Ectodermal cell (in vitro differentiated cells): ENCODE data around the gene TCF3.

Experiments
- H3K27ac ChIP-seq: 2 replicates; pipeline ENCODE4 v1.7.0; 2013; ENCODE audit warnings: mild to moderate bottlenecking, low read depth, low read length; ENCODE audit not compliant: insufficient read depth, poor library complexity, severe bottlenecking
- H3K27me3 ChIP-seq: 2 replicates; pipeline ENCODE4 v1.7.0; 2013; ENCODE audit warnings: mild to moderate bottlenecking, low read length; ENCODE audit not compliant: insufficient read depth, control insufficient read depth, poor library complexity, severe bottlenecking
- H3K36me3 ChIP-seq: one replicate; pipeline ENCODE4 v1.7.0; 2013; ENCODE audit warnings: low read length; ENCODE audit not compliant: control insufficient read depth, insufficient read depth
- H3K4me1 ChIP-seq: one replicate; pipeline ENCODE4 v1.7.0; 2013; ENCODE audit warnings: low read length; ENCODE audit not compliant: control insufficient read depth, insufficient read depth
- H3K4me3 ChIP-seq: 2 replicates; pipeline ENCODE4 v1.7.0; 2013; ENCODE audit warnings: low read depth, low read length, control low read depth; ENCODE audit not compliant: insufficient read depth
- H3K9me3 ChIP-seq: 2 replicates; pipeline ENCODE4 v1.7.0; 2013; ENCODE audit warnings: mild to moderate bottlenecking, low read length, moderate library complexity; ENCODE audit not compliant: control insufficient read depth
- WGBS, 2 experiments: methylation state at CpG; one replicate each; pipeline ENCODE4 v1.1.7; 2013; ENCODE audit warnings: missing lambda C conversion rate in 2 of 2; 5-methylcytosine and 5-hydroxymethylcytosine counted together

The TCF3 gene

DNA sequence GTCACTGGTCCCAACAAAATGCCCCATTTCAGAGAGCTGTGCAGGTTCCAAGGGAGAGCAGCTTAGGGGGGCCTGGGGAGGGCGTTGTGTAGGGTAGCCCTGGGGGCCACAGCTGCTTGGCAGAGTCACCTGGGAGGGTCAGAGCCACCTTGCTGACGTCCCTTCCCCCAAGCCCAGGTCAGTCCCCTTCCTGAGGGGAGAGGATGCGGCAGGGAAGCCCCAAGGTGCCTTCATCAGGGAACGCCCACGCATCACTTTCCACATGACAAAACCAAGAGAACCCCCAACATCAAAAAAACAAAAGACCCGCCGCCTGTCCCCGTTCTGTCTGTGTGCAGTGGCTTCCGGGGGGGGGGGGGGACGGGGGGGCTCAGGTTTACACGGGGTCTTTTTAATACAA is 41.8 kb downstream of the TCF3 start:
- Histone ChIP-seq H3K27ac (no peak overlapping the region), H3K9me3 (no peaks in the 10 kb centered on the region), H3K4me3 (no peak overlapping the region), H3K27me3 (no peaks in the 10 kb centered on the region), H3K36me3 (peaks cover 44% of the 10 kb centered on the region), H3K4me1 (no peaks in the 10 kb centered on the region)
- WGBS, 2 experiments, result 84 to 93% methylated on average over 9 to 11 of the region's 11 CpGs

DNA sequence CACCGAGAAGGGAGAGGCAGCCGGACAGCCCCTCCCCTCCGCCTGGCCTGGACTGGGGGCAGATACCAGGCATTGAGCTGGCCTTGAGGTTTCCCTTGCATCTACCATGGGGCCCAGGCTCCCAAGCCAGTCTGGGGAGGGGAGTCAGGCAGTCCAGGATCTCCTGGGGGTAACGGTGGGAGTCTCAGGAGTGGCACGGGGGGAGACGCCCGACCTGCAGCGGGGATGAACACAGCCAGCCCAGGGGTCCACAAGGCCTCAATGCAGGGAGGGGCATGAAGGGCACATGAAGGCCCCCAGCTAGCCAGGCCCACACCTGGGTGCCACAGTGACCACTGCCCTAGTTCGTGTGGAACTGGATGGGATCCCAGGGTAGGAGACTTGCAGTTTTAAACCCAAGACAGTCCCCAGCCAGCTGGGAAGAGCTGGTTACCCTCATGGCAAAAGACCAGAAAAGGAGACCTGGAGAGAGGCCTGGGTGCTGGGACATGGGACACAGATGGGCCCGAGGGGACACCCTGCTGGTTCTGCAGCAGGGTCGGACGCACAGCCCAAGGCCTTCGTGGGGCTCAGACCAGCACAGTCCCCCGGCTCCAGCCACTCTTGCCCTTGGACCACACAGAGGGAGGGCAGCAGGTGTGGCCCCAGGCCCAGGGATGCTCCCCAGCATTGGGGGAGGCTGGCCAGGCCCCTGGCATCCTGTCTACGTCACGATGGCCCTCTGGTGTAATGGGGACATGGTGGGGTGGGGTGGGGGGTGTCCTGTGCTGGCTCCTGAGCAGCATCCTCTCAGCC is 42.5 kb downstream of the TCF3 start:
- Histone ChIP-seq H3K27ac (no peak overlapping the region), H3K27me3 (no peaks in the 10 kb centered on the region), H3K36me3 (peaks cover 37% of the 10 kb centered on the region), H3K4me3 (no peak overlapping the region), H3K9me3 (no peaks in the 10 kb centered on the region), H3K4me1 (no peaks in the 10 kb centered on the region)
- 95 to 96% methylated on average over 16 of the region's 16 CpGs for WGBS, 2 experiments

DNA sequence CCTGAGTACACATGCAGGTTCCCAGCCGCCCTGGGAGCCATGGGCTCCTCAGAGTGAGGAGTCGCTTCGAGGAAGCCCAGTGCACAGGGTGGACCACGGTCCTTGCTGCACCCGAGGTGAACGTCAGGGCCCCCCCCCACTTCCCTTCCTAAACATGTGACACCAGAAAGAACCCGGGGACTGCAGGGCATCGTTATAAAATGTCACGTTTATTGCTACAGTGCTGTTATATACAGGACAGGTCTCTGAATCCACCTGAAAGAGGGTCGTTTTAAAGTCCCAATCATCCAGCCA is 43.4 kb downstream of the TCF3 start:
- 90 to 92% methylated on average over 10 of the region's 10 CpGs for WGBS, 2 experiments
- H3K36me3 ChIP-seq, result peaks cover 29% of the 10 kb centered on the region
- no peak overlapping the region for H3K27ac ChIP-seq
- no peak overlapping the region for H3K4me3 ChIP-seq
- H3K27me3 ChIP-seq, result no peaks in the 10 kb centered on the region
- H3K9me3 ChIP-seq, result no peaks in the 10 kb centered on the region
- no peaks in the 10 kb centered on the region for H3K4me1 ChIP-seq

DNA sequence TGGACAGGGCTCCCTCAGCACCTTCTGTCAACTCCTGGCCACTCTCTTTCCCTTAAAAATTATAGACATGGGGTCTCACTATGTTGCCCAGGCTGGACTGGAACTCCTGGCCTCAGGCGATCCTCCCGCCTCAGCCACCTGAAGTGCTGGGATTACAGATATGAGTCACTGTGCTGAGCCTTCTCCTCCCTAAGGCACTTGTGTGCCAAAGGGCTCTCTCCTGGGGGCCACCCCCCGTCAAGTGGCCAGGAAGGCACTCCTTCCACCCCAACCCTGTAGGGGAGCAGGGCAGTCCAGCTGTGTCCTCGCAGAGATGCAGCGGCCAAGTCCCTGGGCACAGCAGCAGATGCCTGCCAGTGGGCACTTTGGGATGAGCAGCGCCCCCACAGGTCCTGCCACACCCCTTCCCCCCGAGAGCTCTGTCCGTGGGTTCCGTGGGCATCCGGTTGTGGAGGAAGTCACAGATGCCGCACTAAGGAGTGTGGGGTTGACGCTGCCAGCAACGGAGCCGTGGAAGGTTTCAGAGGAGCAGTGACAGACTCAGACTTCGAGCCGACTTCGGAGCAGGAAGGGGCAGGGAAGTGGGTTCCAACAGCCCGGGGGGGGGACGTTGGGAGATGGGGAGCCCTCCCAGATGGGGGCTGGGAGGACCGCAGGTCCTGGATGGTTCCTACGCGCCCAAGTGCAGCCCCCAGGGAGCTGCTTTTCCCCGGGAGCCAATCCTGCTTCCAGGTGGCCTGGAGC is 43.9 kb downstream of the TCF3 start:
- H3K9me3 ChIP-seq, result no peaks in the 10 kb centered on the region
- WGBS, 2 experiments, result 92 to 94% methylated on average over 23 of the region's 23 CpGs
- H3K36me3 ChIP-seq, result peaks cover 23% of the 10 kb centered on the region
- H3K4me3 ChIP-seq, result no peak overlapping the region
- no peaks in the 10 kb centered on the region for H3K4me1 ChIP-seq
- no peak overlapping the region for H3K27ac ChIP-seq
- no peaks in the 10 kb centered on the region for H3K27me3 ChIP-seq

DNA sequence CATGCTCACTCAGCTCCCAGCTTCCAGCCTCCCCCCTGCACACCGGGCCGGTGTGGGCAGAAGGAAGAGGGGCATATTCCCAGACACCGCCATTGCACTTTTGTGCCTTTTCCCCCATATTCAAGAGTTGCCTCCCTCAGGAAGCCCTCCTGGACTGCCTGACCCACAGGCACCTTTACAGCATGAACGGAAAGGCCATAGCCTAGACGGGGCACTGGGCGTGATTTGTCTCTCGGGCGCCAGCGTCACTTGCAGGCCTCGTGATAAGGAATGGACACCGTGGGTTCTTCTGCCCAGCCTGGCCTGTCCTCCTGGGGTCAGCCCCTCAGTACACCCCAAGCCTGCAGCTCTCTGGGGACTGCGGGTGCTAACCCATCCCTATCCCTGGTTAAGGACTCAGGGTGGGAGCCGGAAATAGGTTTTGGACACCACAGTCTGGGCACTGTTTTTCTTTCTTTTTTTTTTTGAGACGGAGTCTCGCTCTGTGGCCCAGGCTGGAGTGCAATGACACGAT is 46.2 kb downstream of the TCF3 start:
- Histone ChIP-seq H3K27ac (peak overlapping the region; percentile 96), H3K27me3 (no peaks in the 10 kb centered on the region), H3K9me3 (no peaks in the 10 kb centered on the region), H3K4me1 (no peaks in the 10 kb centered on the region), H3K4me3 (peak overlapping the region; percentile 84), H3K36me3 (peaks cover 5% of the 10 kb centered on the region)
- WGBS, 2 experiments, result 56 to 58% methylated on average over 16 of the region's 16 CpGs

DNA sequence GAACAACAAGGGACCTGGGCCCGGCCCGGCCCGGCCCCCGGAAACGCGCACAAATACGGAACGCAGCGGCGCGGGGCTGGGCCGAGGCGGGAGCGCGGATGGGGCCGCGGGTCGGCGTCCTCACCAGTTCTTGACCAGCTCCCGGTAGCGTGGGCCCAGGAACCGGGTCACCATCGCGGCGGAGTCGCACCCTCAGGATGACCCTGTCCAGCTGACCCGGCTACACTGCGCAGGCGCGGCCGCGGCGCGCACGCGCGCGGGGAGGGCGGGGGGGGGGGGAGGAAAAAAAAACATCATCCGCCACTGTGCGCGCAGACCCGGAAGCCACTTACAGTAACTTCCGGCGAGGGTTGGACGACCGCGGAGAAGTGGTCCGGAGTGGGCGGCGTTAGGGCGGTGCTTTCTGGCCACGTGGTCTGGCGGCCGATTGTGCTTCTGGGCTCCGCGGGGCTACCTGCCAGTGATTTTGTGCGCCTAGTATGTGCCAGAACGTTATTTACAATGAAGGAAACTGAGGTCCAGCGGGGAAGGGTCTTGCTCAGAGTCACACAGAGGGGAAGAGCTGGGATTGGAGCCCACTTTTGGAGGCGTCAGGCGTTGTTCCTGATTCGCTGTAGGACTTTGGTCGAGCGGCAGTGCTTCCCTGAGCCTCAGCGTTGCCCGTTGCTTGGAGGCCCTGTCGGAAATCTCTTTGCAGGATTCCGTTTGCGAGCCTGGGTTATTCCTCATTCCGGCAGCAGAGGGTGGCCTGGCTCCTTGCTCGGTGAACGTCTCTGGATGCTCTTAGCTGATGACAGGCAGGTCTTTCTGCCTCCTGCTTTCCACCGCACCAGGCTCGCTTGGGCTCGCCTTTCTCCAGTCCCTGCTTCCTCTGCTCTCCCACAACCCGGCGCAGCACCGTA is 46.9 kb downstream of the TCF3 start, which contains the start of gene UQCR11:
UQCR11 (minus strand) TSS at position 227 of the 902 bp plus-strand sequence; CDS start at position 174, 53 bp downstream.
- H3K9me3 ChIP-seq, result no peaks in the 10 kb centered on the region
- WGBS, 2 experiments, result 0 to 1% methylated on average over 79 of the region's 79 CpGs
- peak within 1 kb of the TSS; percentile 84 for H3K4me3 ChIP-seq
- no peaks in the 10 kb centered on the region for H3K4me1 ChIP-seq
- no peaks in the 10 kb centered on the region for H3K27me3 ChIP-seq
- peaks cover 2% of the 10 kb centered on the region for H3K36me3 ChIP-seq
- H3K27ac ChIP-seq, result peak within 1 kb of the TSS; percentile 96

DNA sequence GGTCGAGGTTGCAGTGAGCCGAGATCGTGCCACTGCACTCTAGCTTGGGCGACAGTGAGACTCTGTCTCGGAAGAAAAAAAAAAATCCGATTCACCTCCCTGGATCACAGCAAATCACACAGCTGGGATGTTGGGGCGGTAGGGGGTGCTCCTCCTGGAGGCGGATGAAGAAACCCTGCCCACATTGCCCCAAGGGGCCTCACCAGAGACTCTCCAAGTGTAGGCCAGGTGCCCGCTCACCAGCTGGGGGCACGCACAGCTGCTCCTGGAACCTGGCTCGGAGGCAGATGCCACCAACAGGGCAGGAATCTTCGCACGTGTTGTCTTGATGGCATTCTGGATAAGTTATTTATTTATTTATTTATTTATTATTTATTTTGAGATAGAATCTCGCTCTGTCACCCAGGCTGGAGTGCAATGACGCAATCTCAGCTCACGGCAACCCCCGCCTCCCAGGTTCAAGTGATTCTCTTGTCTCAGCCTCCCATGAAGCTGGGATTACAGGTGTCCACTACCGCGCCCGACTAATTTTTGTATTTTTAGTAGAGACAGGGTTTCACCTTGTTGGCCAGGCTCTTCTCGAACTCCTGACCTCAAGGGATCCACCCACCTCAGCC is 50.2 kb downstream of the TCF3 start:
- H3K36me3 ChIP-seq, result peaks cover 8% of the 10 kb centered on the region
- H3K27me3 ChIP-seq, result no peaks in the 10 kb centered on the region
- H3K4me3 ChIP-seq, result no peak overlapping the region
- H3K27ac ChIP-seq, result no peak overlapping the region
- H3K9me3 ChIP-seq, result no peaks in the 10 kb centered on the region
- WGBS, 2 experiments, result 95 to 97% methylated on average over 19 to 21 of the region's 21 CpGs
- H3K4me1 ChIP-seq, result no peaks in the 10 kb centered on the region

DNA sequence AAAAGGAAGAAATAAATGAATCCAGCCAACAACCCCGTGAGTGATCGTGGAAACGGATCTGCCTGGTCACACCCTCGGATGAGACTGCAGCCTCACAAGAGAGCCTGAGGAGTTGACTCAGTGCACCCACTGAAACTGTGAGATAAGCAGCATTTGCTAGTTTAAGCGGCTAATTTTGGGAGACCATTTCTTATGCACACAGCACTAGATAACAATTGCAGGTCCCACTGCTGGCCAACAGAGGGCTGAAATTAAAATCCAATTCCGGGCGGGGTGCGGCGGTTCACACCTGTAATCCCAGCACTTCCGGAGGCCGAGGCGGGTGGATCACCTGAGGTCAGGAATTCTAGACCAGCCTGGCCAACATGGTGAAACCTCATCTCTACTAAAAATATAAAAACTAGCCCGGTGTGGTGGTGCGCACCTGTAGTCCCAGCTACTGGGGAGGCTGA is 50.8 kb downstream of the TCF3 start:
- Histone ChIP-seq H3K36me3 (peaks cover 11% of the 10 kb centered on the region), H3K27ac (no peak overlapping the region), H3K27me3 (no peaks in the 10 kb centered on the region), H3K4me1 (no peaks in the 10 kb centered on the region), H3K4me3 (no peak overlapping the region), H3K9me3 (no peaks in the 10 kb centered on the region)
- 92 to 94% methylated on average over 14 of the region's 14 CpGs for WGBS, 2 experiments

DNA sequence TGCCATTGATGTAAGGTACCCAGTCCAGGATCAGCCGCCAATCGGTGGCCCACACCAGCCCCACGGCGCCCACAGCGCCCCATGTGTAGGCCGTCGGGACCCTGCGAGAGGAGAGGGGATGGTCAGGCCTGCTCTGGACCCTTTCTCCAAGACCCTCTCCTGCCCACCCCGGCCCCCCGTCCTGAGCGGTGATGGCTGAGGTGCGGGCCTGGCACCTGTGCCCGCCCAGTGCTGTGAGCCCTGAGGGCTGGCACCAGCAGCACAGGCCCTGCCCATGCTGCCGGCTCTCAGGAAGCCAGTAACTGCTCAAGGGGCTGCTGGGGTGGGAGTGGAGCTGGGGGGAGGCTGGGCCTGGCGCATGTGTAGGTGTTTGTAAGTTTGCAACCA is 53.0 kb downstream of the TCF3 start:
- H3K9me3 ChIP-seq, result no peaks in the 10 kb centered on the region
- H3K4me3 ChIP-seq, result no peak overlapping the region
- no peaks in the 10 kb centered on the region for H3K4me1 ChIP-seq
- WGBS, 2 experiments, result 95 to 97% methylated on average over 15 of the region's 15 CpGs
- H3K27me3 ChIP-seq, result no peaks in the 10 kb centered on the region
- H3K36me3 ChIP-seq, result peaks cover 11% of the 10 kb centered on the region
- no peak overlapping the region for H3K27ac ChIP-seq
